Measurements from ENCODE around the gene SLC25A13.

- no peak for TF ChIP-seq CTCF (IDR thresholded peaks at IDR 0.05 in 4 of 5, conservative IDR thresholded peaks at IDR 0.05 in 1 of 5)
- no peak for TF ChIP-seq POLR2A (IDR thresholded peaks at IDR 0.05)
These were observed 13.0 kb downstream of the SLC25A13 start for GRCh38 chr7:96308950-96309263.
